K562 (cell line): ENCODE measurements around the gene WNT11. TPM values are rescaled to one million over a fixed set of nuclear protein-coding genes. Genes with fewer than 3 reads are reported as not detected.
A peak's percentile ranks its signal among the peaks of the same experiment; 100 is the strongest.

ENCODE experiments used
- BRD4 ChIP-seq: fragments of 200-600 bp; sonication (generic); IDR thresholded peaks from 2 replicates; pipeline ENCODE4 v1.6.1; 2017; ENCODE audit warnings: inconsistent platforms
- CBFA2T2 ChIP-seq: fragments of 450-650 bp; conservative IDR thresholded peaks from 2 replicates; pipeline ENCODE4 v1.6.1; 2017; ENCODE audit warnings: mild to moderate bottlenecking
- CHCHD3 ChIP-seq: fragments of 250-450 bp; sonication (Bioruptor Pico); IDR thresholded peaks from 2 replicates; pipeline ENCODE4 v2.1.2; 2022; ENCODE audit warnings: mild to moderate bottlenecking
- CTBP1 ChIP-seq: fragments of 450-650 bp; IDR thresholded peaks from 2 replicates; pipeline ENCODE4 v1.6.1; 2016; ENCODE audit warnings: borderline replicate concordance
- CTCF ChIP-seq, 3 experiments: IDR thresholded peaks in 2 of 3; conservative IDR thresholded peaks in 1 of 3; 2 replicates each; pipeline ENCODE4 v1.5.1; 2011 to 2012; ENCODE audit warnings: low read length in 3 of 3, mild to moderate bottlenecking in 3 of 3, control low read depth in 2 of 3, improper control_type of control experiment in 1 of 3, inconsistent platforms in 1 of 3, low read depth in 1 of 3, mixed read lengths in 1 of 3, moderate library complexity in 1 of 3; ENCODE audit not compliant: insufficient read depth in 2 of 3
- ELK3 ChIP-seq: fragments of 450-650 bp; formaldehyde crosslinking; IDR thresholded peaks from 2 replicates; pipeline ENCODE4 v1.4.0; 2020; ENCODE audit warnings: mild to moderate bottlenecking
- HBP1 ChIP-seq: fragments of 450-650 bp; formaldehyde crosslinking; IDR thresholded peaks from 2 replicates; pipeline ENCODE4 v1.4.0; 2022; ENCODE audit warnings: missing genetic modification characterization
- KLF10 ChIP-seq: fragments of 250-450 bp; sonication (Bioruptor Pico); IDR thresholded peaks from 2 replicates; pipeline ENCODE4 v1.6.1; 2021; ENCODE audit warnings: matching md5 sums
- MTA3 ChIP-seq: fragments of 450-650 bp; formaldehyde crosslinking; IDR thresholded peaks from 2 replicates; pipeline ENCODE4 v1.6.1; 2017; ENCODE audit warnings: mild to moderate bottlenecking, borderline replicate concordance
- RAD21 ChIP-seq, 2 experiments: fragments of 250-450 bp in 1 of 2; fragments of 450-650 bp in 1 of 2; sonication (Bioruptor Pico) in 1 of 2; formaldehyde crosslinking in 1 of 2; IDR thresholded peaks in 1 of 2; conservative IDR thresholded peaks in 1 of 2; 2 replicates each; pipeline versions ENCODE4 v1.4.0 to v1.8.0; 2020 to 2022; ENCODE audit warnings: mild to moderate bottlenecking in 2 of 2, moderate library complexity in 1 of 2
- RFX1 ChIP-seq: fragments of 450-650 bp; IDR thresholded peaks from 2 replicates; pipeline ENCODE4 v1.6.1; 2016; ENCODE audit warnings: mild to moderate bottlenecking, moderate library complexity
- SNRNP70 ChIP-seq: fragments of 200-400 bp; formaldehyde crosslinking; optimal IDR thresholded peaks from 2 replicates; pipeline ENCODE3; 2017; ENCODE audit warnings: low read depth, low read length
- TFE3 ChIP-seq: fragments of 450-650 bp; formaldehyde crosslinking; IDR thresholded peaks from 2 replicates; pipeline ENCODE4 v1.4.0; 2020; ENCODE audit warnings: mild to moderate bottlenecking, mixed read lengths
- THRB ChIP-seq: fragments of 450-650 bp; formaldehyde crosslinking; conservative IDR thresholded peaks from 2 replicates; pipeline ENCODE4 v1.4.0; 2022; ENCODE audit warnings: mild to moderate bottlenecking, missing genetic modification characterization
- ZBTB1 ChIP-seq: sonication (generic); formaldehyde crosslinking; IDR thresholded peaks from 2 replicates; pipeline ENCODE4 v1.8.1; 2023; ENCODE audit warnings: missing genetic modification reagents, low read depth, mild to moderate bottlenecking, borderline replicate concordance
- ZFP36 ChIP-seq: fragments of 150-350 bp; IDR thresholded peaks from 2 replicates; pipeline ENCODE4 v1.6.1; 2018; ENCODE audit warnings: low read length, low read depth; ENCODE audit not compliant: partially characterized antibody
- ZKSCAN1 ChIP-seq: fragments of 150-350 bp; IDR thresholded peaks from 2 replicates; pipeline ENCODE4 v1.6.1; 2016; ENCODE audit warnings: low read depth, low read length
- ZNF174 ChIP-seq: fragments of 250-450 bp; sonication (Bioruptor Pico); IDR thresholded peaks from 2 replicates; pipeline ENCODE4 v1.4.0; 2020; ENCODE audit warnings: mild to moderate bottlenecking
- ZNF217 ChIP-seq: sonication (generic); formaldehyde crosslinking; IDR thresholded peaks from 2 replicates; pipeline ENCODE4 v1.8.0; 2022; ENCODE audit warnings: mild to moderate bottlenecking, missing genetic modification reagents
- ZNF232 ChIP-seq: sonication (generic); formaldehyde crosslinking; IDR thresholded peaks from 2 replicates; pipeline ENCODE4 v1.8.0; 2022; ENCODE audit warnings: mild to moderate bottlenecking, missing genetic modification reagents
- ZNF77 ChIP-seq: fragments of 250-450 bp; sonication (Bioruptor Pico); IDR thresholded peaks from 2 replicates; pipeline ENCODE4 v1.5.0; 2020
- ZNF785 ChIP-seq: fragments of 250-450 bp; sonication (Bioruptor Pico); IDR thresholded peaks from 2 replicates; pipeline ENCODE4 v1.4.0; 2020; ENCODE audit warnings: mild to moderate bottlenecking
- polyA plus RNA-seq, 8 experiments: library from polyadenylated mRNA; depleted of rRNA in 4 of 8; stranded (reverse) in 5 of 8; unstranded in 3 of 8; fragments of >200 nt; fragmentation: Nextera tagmentation in 2 of 8; fragmentation: Illumina TruSeq in 1 of 8; extraction: Ambion mirVana in 2 of 8; extraction: Trizol in 1 of 8; gene quantifications; 2 replicates each; pipeline versions ENCODE4 v1.2.1 to v1.2.3, GENCODE V29; 2011 to 2014; ENCODE audit warnings: inconsistent platforms in 1 of 8, missing spikeins in 1 of 8
- total RNA-seq, 7 experiments: library from RNA; depleted of rRNA in 6 of 7; stranded (reverse); fragments of >200 nt in 6 of 7; fragmentation: Illumina TruSeq in 2 of 7; extraction: Trizol in 2 of 7; gene quantifications; 2 replicates each; pipeline versions ENCODE4 v1.2.1 to v1.2.3, GENCODE V29; 2011 to 2021; ENCODE audit warnings: low replicate concordance in 1 of 7

Gene WNT11
- total and polyA plus RNA-seq, 9 of the 15 experiments (the other 6 are each of a cell fraction or from before 2014, with no cell fraction given): 0.03 to 0.20 (median 0.09) TPM; not detected in 4

- peak; percentile 92 for TF ChIP-seq TFE3
- TF ChIP-seq BRD4: no peak
- TF ChIP-seq ELK3 (CRISPR knock-in tag): no peak
- 0 out of 2 replicates have a peak, but pooled peaks have one; percentile 20 for TF ChIP-seq CTBP1
- peak; percentile 49 to 68 (median 49) for TF ChIP-seq CTCF (IDR thresholded peaks at IDR 0.05 in 2 of 3, conservative IDR thresholded peaks at IDR 0.05 in 1 of 3; ENCODE audit: insufficient read depth in 2 of 3, low read depth in 1 of 3, low read length in 3 of 3)
- no peak for TF ChIP-seq ZNF232 (CRISPR knock-in tag)
- no peak for TF ChIP-seq HBP1
- no peak for TF ChIP-seq KLF10 (CRISPR knock-in tag)
- TF ChIP-seq ZNF785: no peak
- TF ChIP-seq ZNF77 (CRISPR knock-in tag): no peak
- no peak for TF ChIP-seq ZBTB1
- TF ChIP-seq ZFP36: no peak
- peak; percentile 30; the same call in 1 of the 2 replicates for TF ChIP-seq CBFA2T2
- no peak for TF ChIP-seq MTA3
- no peak for TF ChIP-seq CHCHD3
- TF ChIP-seq RAD21 (CRISPR knock-in tag; conservative IDR thresholded peaks at IDR 0.05 in 1 of 2, IDR thresholded peaks at IDR 0.05 in 1 of 2): peak in 1 of 2 experiments; percentile 31; a peak in 2 of 4 replicates
- TF ChIP-seq SNRNP70: no peak
- no peak for TF ChIP-seq ZNF174 (CRISPR knock-in tag)
- no peak for TF ChIP-seq THRB (CRISPR knock-in tag)
- TF ChIP-seq ZKSCAN1: no peak
- no peak for TF ChIP-seq ZNF217 (CRISPR knock-in tag)
- peak; percentile 39 for TF ChIP-seq RFX1
Measured at GRCh38 chr11:76248210-76248609, 41.9 kb upstream of the WNT11 start (continued).
